Fibroblast of skin of left quadriceps (primary cell): Measurements from ENCODE around the gene SLC35F1.

ENCODE experiments used
- DNase-seq, 2 experiments: peaks; one replicate each; pipeline ENCODE4 v3.0.0-alpha.2; 2013; ENCODE audit warnings: low read depth in 2 of 2

SLC35F1 gene

DNA sequence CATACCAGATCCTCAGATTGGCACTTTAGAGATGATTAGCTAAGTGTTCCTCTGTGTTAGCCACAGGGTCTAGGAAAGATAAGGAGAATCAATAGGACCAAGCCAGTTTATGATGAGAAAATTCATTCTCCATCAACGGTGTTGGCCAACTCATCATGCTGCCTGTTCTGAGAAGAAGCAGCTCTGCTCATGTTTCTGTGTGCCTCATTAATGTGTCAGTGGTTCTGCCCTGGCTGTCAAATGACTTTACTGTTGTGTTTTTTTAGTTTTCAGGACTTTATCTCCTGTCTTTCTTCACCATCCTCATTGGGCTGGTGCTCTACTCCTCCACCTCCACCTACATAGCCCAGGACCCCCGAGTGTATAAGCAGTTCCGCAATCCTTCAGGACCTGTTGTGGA is 406.7 kb downstream of the SLC35F1 start:
- DNase-seq: no peak

DNA sequence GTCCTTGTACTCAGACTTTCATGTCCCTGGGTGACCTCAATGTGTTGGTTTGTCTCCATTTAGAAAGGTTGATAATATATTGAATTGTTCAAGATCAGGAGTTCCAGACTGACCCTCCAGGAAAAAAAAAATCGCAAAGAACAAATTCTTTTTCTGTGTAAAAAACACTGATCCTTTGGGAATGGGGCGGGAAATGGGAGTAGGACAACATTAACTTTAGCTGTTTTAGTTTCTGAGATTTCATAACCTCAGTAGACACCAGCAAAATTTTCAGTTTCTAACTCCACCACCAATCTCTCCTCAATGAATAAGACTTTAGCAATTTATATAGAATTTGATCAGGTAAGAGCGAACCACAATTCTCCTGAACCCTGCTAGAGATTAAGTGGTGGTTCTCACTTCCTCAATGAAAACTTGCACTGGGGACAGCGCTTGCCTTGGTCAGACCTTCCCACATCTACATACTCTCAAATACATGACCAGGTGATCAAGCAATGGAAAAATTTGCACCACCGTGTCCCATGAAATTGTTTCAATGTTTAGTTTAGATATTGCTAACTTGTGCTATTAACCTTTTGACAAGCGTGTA is 409.8 kb downstream of the SLC35F1 start:
- no peak for DNase-seq

DNA sequence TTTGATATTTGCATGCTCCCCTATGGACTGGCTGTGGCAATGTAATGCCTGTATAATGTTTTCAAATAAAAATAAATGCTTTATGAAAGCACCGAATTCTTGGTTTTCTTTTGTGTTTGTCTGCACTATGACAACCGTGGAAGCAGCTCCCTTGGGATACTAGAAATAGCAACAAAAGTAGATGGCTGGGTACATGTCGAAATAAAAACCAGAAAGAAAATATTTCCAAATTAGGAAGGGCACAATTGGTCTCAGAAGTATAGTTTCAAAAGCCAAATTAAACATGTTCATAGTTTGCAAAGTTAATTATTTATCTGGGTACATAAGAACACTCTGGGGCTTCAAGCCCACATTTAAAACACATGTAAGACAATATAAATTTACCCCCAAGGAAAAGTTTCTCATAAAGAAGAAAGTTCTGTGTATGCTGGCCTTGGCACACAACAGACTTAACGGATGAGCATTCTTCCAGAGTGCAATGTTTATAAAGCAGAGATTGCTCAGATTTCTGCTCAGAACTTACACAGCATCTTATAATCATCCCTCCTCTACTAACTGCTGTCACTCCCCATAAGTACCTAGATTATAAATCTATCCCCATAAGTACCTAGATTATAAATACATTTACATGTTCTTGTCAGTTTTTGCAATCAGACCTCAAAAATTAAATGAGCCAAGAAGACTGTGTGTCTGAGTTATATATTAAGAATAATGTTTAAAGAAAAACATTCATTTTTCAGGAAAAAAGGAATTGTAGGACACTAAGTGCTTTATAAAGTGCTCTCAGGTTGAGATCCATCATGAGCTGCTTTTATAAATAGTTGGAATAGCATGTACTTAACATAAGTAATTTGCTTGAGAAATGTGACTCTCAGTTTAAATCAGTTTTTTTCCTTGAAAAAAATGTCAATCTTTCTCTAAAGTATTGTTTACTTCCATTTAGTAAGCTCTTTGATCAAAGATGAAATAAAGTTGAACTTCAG is 410.8 kb downstream of the SLC35F1 start:
- DNase-seq: no peak

DNA sequence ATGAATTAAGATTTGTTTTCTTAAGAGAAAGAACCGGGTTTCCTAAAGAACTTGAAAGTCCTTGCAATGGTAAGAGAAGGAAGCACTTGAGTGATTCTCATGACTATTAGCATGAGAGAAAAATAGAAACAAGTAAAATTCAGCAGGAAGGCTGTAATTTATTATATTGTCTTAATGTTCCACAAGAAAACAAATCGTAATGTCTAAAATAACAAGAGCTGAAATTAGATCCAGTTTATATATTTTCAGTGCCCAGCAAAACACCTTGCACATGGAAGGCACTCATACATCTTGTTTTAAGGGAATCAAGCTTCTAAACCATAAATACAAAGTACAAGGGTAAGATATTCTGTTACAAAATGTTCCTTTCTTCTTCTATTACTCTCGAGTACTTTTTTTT is 411.6 kb downstream of the SLC35F1 start:
- DNase-seq: no peak

DNA sequence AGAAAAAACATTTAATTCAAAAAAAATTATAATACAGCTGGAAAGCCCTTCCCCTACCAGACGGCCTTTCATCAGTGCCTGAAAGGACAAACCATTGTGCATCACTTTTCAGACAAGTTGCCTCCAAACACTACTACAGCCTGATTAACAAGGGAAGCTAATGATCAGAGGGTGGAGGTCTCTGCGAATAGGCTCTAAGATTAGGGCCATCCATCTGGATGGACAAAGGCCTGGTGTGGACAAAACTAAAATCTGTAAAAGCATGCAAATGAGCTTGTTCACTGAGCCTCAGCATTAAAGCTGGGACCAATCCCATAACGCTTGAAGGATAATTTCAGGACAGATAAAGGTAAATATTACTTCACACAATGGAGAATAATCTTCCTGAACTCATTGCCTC is 412.4 kb downstream of the SLC35F1 start:
- no peak for DNase-seq

DNA sequence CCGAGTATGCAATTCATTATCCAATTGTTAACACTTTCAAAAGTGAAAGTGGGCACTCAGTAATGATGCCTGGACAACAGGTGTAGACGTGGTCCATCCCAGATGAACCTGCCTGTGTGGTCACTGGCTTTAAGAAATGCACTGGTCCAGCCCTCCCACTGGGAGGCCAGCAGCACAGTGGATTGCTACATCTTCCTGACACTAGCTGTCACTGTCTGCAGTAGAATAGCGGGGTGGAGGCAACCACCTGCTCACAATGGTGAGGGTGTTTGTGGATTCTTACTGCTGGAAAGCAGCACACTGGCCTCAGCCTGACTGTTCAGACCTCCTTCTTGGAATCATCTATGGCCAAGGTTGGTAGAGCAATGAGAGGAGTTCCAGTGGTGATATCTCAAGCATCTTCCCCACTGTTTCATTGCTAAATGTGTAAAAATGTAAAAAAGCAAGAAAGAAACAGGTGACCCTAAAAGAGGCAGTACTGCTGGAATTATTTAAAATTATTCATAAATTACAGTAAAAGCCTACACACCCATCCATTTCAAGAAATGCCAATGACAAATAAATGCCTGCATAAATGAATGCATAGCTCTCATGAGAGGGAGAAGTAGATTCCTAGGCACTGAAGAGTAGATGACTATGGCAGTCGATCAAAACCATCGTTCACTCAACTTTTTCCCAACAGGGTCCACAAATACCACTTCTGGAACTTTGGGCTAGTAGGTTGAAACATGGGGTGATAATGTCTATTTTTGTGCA is 413.0 kb downstream of the SLC35F1 start:
- no peak for DNase-seq

DNA sequence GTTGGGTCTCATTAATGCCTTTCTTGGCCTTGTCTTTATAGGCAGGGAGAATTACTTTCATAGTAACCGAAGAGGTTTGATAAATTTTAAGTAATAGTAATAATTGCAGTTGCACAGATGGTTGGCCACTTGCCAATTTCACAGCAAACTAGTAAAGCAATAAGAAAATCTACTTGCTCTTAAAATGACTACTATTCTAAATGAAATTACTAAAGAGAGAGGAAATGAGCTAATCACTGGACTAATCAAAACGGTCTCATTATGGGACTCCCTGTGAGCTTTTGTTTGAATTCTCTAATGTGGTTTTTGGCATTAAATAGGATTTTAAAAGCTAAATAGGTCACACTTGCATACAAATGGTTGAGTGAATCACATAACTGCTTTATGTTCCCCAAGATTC is 413.6 kb downstream of the SLC35F1 start:
- no peak for DNase-seq

DNA sequence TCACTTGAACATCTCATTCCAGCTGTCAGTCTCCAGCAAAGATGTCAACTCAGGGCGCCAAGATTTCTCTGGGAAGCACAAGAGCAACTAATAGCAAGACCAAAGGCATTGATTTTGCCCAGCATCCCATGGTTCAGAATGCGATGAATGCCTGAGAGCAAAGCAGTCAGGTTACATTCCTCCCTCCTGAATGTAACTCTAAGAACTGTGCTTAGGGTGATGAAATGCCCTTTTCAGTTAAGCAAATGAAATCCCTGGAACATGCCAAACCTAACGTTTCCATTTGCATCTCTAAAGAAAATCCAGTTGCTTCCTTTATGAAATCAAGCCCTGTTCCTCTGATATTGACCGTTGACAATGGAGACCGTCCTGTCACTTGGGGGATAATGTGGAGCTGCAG is 417.1 kb downstream of the SLC35F1 start:
- DNase-seq: no peak

DNA sequence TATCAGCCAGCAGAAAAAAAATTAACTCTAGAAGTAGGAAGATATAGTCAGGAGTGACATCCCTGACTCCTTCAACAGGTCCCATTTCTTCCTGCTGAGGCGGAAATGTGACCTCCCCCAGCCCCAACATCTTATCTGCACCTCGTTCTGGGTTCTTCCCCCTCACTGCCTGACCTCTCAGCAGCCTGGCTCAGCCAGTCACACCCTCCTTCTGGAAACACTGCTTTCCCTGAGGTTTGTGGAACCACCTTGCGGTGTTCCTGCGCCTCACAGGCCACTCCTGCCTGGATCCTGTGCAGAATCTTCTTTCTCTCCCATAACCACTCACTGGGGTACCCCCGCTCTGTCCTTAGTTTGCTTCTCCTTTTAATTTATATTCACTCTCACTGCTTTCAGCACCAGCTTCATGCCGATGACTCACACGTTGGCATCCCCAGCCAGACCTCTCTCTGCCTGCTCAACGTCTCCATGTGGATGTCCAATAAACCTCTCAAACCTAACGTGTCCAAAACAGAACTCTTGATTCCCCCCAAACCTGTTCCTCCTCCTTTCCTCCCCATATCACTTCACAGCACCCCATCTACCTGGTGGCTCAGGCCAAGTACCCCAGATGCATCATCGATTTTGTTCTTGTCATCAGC is 418.3 kb downstream of the SLC35F1 start:
- DNase-seq: no peak

DNA sequence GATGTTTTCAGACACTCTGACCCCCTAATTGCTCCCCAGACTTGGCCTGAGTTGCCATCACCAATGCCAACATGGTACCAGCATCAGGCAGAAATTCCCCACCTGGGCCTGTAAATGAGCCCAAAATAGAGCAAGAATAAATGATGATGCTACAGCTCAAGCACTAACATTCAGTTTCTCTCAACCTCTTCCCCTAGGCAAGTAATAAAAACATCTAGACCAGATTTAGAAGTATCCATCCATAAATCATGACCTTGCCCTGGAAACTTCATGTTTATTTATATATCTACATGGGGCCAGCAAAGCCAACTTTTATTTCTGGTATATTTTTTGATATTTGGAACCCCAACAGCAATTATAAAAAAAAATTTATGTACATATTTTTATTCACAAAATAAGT is 419.6 kb downstream of the SLC35F1 start:
- no peak for DNase-seq

DNA sequence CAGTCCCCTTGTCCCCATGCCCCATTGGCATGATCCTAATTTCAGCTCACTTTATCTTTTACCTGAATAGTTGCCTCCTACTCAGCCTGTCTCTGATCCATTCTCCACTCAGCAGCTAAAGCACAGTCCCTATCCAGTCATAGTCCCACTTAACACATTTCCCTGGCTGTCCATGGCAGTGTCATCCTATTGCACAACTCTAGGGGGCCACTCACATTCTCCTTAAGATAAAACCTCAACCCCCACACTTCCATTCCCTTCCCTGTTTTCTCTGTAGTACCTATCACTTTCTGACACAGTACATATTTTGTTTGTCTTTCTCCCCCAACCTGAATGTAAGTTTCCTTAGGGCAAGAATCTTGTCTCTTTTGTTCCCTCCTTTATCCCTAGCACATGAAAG is 420.2 kb downstream of the SLC35F1 start:
- no peak for DNase-seq

DNA sequence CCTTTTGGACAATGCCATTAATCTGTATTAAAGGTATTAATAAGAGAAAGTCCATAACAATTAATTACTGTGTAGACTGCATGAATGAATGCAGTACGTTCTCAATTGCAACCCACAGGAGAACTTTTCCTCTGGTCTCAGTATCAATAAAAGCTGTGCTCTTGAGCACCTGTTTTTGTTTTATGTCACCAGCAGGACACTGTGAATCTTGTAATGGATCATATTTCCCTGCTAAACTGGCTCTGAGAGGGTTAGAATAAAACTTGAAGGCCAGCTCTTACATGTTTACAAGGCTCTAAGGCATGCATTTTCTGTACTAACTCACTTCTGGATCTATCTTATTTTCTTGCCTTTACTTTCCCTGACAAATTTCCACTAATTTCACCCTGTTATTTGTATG is 426.7 kb downstream of the SLC35F1 start:
- DNase-seq: no peak

DNA sequence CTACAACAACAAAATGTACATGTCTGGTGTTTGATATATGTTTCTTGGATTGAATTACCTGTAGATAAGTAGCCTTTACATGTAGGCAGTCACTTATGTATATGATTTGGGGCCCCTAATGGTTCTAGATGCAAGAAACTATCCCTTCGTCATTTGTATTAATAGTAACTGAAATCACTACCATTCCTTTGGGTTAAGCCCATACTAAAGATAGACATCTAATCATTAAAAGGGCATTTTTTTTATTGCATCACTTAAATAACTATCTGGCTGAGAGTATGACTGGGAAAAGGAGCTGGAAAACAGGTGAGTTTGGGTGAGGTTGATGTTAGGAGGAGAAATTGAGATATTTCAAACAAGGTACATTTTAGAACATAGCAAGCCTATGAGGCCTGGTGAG is 427.6 kb downstream of the SLC35F1 start:
- DNase-seq: no peak

DNA sequence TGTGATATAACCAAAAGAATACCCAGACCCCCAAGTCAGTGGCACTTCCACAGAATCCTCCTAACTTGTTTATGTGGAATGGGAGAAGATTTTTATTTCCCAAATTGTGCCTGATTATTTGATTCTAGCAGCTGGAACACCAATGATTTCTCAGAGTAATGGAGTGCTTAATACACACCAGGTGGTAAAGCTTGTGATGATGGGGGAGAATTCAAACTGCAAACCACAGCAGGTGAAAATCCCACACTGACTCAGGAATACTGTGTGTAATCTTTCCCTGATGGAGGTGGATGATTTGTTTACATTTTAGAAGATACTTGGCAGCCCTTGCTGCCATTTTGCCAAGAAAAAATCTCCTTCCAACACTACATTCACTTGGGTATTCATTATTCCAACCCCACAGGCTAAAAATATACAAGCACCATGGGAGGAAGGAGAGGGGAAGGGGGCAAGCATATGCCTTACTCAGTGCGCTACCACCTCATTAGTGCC is 428.3 kb downstream of the SLC35F1 start:
- no peak for DNase-seq

DNA sequence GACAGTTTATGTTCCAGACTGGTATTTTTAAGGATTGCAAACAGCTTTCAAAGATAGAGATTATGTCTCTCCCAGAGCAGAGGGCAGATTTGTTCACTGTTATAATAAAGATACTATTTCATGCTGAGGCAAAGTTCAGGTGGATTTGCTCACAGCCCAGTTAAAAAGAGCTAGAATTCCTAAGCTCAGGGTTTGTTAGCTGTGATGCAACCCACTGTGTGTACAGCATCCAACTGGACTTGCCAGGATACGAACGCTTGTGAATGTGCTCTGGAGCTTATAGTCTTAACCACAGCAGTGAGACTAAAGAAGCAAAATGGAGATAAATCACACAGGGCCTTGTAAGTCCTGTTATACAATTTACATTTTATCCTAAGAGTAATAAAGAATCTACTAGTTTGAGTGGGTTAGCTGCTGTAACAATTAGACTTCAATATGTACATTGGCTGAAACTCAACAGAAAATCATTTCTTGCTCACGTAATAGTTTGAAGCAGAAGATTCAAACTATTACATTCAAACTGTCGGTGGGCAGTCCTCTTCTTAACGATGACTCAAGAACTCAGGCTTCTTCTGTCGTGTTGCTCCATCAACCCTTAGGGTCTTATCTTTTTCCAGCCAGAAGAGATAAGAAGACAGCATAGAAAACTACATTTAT is 437.1 kb downstream of the SLC35F1 start:
- no peak for DNase-seq

DNA sequence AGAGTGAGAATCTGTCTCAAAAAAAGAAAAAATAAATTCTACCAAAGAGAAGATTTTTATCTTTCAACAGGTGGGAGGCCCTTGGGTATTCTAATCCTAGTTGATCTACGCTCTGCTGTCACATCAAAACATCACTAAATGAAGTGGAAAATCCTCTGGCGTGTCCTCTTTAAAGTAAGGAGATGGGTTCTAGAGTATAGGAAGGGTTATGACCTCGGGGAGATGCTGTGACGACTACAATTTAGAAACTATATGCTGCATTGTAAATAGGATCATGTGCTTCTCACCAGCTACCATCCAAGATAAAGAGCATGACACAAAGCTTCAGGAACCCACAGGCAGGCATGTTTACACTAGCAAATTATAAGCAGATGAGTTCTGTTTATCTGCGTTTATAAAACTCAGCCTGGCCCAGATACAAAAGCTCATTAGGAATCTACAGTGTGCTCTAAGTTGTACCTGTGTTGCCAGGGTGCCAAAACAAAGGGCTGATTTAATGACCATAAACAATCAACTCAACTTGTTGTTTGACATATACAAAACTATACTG is 443.9 kb downstream of the SLC35F1 start:
- no peak for DNase-seq

DNA sequence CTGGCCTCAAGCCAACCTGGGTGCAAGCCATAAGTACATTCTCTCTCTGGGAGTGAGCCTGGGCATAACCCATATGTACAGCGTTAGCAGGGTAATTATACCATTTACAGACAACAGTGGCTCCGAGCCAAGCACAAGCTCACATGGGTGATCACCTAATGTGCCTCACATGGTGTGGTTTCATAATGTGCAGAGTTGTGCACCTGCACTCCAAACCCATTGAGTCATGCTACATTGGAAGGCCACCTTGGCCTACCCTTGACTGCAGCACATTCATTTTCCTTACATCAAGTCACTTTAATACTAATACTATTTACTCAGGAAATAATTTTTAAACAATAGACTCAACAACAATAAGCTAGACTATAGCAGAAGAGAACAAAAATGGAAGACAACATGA is 446.5 kb downstream of the SLC35F1 start:
- DNase-seq: no peak

DNA sequence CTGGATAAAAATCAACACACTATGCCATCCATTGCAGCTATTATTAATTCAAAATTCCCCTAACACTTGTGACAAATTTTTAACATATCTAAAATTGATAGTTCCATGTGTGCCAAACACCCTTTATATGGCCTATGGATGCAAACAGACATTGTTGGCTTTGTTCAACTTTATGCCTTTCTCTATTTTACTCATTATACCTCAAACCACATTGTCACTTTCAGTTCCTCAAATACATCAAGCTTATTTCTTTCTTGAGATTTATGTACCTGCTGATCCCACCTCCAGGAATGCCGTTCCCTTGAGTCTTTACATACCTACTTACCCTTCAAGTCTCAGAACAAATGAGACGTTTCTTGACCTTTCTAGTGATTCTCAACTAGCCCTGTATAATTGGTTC is 447.6 kb downstream of the SLC35F1 start:
- no peak for DNase-seq

DNA sequence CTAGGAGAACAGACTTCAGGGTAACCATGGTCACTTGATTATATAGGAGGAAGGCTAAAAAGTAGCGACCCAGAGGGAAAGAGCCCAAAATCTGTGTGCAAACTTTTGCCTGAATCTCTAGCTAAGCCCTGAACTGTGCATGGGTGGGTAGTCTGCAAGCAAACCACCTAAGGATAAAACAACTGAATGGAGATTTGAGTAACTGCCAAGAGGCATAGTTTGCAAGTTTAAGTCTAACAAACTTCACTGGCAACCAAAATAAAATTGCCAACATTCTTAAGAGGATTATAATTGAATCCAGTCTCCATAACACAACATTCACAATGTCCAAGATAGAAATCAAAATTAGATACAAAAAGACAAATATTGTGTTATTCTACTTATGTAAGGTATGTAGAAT is 449.0 kb downstream of the SLC35F1 start:
- no peak for DNase-seq

DNA sequence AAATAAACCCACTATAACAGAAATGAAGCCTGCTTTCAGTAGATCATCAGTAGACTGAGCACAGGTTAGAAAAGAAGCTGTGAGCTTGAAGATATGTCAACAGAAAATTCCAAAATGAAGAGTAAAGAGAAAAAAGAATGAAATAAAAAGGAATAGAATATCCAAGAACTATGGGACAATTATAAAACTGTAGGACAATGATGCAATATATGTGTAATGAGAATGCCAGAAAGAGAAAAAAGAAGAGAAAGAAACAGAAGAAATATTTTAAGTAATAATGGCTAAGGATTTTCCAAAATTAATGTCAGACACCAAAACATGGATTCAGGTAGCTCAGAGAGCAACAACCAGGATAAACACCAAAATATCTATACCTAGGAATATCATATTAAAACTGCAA is 449.6 kb downstream of the SLC35F1 start:
- DNase-seq: no peak
